Measurements from ENCODE around the gene MRPS2.

Gene MRPS2

GRCh38 chr9:135480940-135481310, 19.6 kb upstream of the MRPS2 start:
- TF ChIP-seq, protein P1, sequence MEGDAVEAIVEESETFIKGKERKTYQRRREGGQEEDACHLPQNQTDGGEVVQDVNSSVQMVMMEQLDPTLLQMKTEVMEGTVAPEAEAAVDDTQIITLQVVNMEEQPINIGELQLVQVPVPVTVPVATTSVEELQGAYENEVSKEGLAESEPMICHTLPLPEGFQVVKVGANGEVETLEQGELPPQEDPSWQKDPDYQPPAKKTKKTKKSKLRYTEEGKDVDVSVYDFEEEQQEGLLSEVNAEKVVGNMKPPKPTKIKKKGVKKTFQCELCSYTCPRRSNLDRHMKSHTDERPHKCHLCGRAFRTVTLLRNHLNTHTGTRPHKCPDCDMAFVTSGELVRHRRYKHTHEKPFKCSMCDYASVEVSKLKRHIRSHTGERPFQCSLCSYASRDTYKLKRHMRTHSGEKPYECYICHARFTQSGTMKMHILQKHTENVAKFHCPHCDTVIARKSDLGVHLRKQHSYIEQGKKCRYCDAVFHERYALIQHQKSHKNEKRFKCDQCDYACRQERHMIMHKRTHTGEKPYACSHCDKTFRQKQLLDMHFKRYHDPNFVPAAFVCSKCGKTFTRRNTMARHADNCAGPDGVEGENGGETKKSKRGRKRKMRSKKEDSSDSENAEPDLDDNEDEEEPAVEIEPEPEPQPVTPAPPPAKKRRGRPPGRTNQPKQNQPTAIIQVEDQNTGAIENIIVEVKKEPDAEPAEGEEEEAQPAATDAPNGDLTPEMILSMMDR (IDR thresholded peaks at IDR 0.05; ENCODE audit: low read length, missing control alignments) = no peak
- H3K4me3 ChIP-seq (replicated peaks; ENCODE audit: low read depth, low read length) = peak overlapping the region; percentile 74
- no peak for DNase-seq (ENCODE audit: low read depth)

DNA sequence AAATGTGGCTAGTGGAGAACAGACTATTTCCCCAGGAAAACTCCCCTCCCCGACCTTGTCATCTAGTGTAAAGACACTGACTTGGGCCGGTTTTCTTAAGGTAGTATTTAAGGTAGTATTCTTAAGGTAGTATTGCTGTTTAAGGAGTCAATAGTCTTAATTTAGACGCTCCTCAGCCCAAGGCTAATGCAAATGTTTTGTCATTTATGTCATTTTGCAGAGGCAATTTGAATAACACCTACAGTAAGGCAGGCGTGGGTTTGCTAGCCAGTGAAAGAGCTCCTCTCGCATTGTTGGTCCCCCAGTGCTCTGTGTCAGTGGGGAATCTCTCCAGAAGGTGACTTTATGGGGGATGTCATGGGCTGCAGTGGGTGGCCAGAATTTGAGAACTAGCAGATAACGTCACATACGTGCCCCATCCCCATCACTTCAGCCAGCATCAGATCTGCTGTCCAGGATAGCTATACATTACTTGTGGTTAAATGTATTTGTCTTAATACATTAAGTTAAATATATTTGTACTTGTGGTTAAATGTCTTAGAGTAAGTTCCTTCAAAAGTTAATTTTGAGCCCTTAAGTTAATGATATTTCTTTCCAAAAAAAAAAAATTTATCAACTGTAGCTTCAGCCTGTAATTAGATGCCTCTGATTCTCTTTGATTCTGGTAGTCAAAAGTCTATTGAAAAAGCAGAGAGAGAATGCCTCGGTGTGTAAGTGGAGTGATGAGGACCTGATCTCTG, 18.3 kb upstream of the MRPS2 start:
- DNase-seq (ENCODE audit: low read depth) = no peak
- no peak overlapping the region for H3K4me3 ChIP-seq (replicated peaks; ENCODE audit: low read depth, low read length)
- TF ChIP-seq, protein P1 (IDR thresholded peaks at IDR 0.05; ENCODE audit: low read length, missing control alignments) = no peak

- H3K4me3 ChIP-seq (replicated peaks; ENCODE audit: low read depth, low read length) = no peak overlapping the region
- no peak for DNase-seq (ENCODE audit: low read depth)
- TF ChIP-seq, protein P1 (IDR thresholded peaks at IDR 0.05; ENCODE audit: low read length, missing control alignments) = no peak
Observed at GRCh38 chr9:135484460-135485277, 15.8 kb upstream of the MRPS2 start.

DNA sequence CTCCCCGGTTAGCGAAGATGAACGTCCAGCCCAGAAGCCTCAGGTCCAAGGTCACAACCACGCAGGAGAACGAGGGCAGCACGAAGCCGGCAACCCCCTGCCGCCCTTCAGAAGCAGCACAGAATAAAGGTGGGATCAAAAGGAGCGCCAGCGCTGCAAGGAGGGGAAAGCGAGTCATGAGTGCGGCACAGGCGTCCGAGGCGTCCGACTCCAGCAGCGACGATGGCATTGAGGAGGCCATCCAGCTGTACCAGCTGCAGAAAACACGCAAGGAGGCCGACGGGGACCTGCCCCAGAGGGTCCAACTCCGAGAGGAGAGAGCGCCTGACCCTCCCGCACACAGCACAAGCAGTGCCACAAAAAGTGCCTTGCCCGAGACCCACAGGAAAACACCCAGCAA, 15.1 kb upstream of the MRPS2 start:
- TF ChIP-seq, protein P1 (IDR thresholded peaks at IDR 0.05; ENCODE audit: low read length, missing control alignments) = no peak
- no peak for DNase-seq (ENCODE audit: low read depth)
- no peak overlapping the region for H3K4me3 ChIP-seq (replicated peaks; ENCODE audit: low read depth, low read length)

- DNase-seq (ENCODE audit: low read depth) = no peak
- TF ChIP-seq, protein P1 (IDR thresholded peaks at IDR 0.05; ENCODE audit: low read length, missing control alignments) = no peak
- H3K4me3 ChIP-seq (replicated peaks; ENCODE audit: low read depth, low read length) = no peak overlapping the region
Observed at GRCh38 chr9:135485832-135486231, 14.7 kb upstream of the MRPS2 start.

- TF ChIP-seq, protein P1 (IDR thresholded peaks at IDR 0.05; ENCODE audit: low read length, missing control alignments) = no peak
- DNase-seq (ENCODE audit: low read depth) = no peak
- H3K4me3 ChIP-seq (replicated peaks; ENCODE audit: low read depth, low read length) = no peak overlapping the region
Observed at GRCh38 chr9:135486267-135487065, 14.0 kb upstream of the MRPS2 start.
